B cell (primary cell): ENCODE results near the gene DMC1. TPM values are rescaled to one million over a fixed set of nuclear protein-coding genes. Genes with fewer than 3 reads are reported as not detected.

Experiments used
- ATAC-seq: fragments of 200-7000 bp; cut with Tn5 transposase; one replicate; pipeline ENCODE4 v1.10.0; 2021; ENCODE audit warnings: low read depth, mild to moderate bottlenecking, moderate number of reproducible peaks, moderate library complexity
- CTCF ChIA-PET: fragments of 350-600 bp; sonication (Branson Sonifier 250); formaldehyde crosslinking; loops from one replicate; lab custom pipeline; 2021; ENCODE audit warnings: antibody characterized with exemption, inconsistent platforms; lab: Charles Lee
- POLR2A ChIA-PET: fragments of 350-600 bp; sonication (Branson Sonifier 250); formaldehyde crosslinking; loops from one replicate; lab custom pipeline; 2021; ENCODE audit warnings: antibody characterized with exemption; lab: Charles Lee
- DNase-seq: peaks from one replicate; pipeline ENCODE4 v3.0.0; 2013
- H2AFZ ChIP-seq: 2 replicates; pipeline ENCODE4 v1.6.1; 2012; ENCODE audit warnings: mild to moderate bottlenecking, low read depth, low read length; ENCODE audit not compliant: insufficient read depth, poor library complexity, severe bottlenecking
- H3K27ac ChIP-seq, 2 donors: 1 replicate in 1 of 2; 2 replicates in 1 of 2; pipeline ENCODE4 v1.5.1; 2012 to 2013; ENCODE audit warnings: low read length in 2 of 2, mild to moderate bottlenecking in 2 of 2, moderate library complexity in 1 of 2
- H3K27me3 ChIP-seq, 4 experiments: fragments of 200-600 bp in 1 of 4; sonication (generic) in 1 of 4; replicated peaks in 1 of 4; 1 replicate in 2 of 4; 2 replicates in 2 of 4; pipeline versions ENCODE4 v1.6.1 to v1.7.0; 2013 to 2016; ENCODE audit warnings: low read length in 3 of 4, mild to moderate bottlenecking in 2 of 4, mixed read lengths in 1 of 4, moderate library complexity in 1 of 4; ENCODE audit not compliant: insufficient read depth in 4 of 4, control insufficient read depth in 3 of 4; ENCODE audit errors: control extremely low read depth in 1 of 4
- H3K36me3 ChIP-seq, 2 experiments: replicated peaks in 1 of 2; 1 replicate in 1 of 2; 2 replicates in 1 of 2; pipeline versions ENCODE4 v1.6.1 to v1.7.1; 2013; ENCODE audit warnings: low read length in 1 of 2; ENCODE audit not compliant: insufficient read depth in 2 of 2, control insufficient read depth in 1 of 2; ENCODE audit errors: control extremely low read depth in 1 of 2, extremely low read depth in 1 of 2
- H3K4me1 ChIP-seq, 2 donors: fragments of 200-600 bp in 1 of 2; sonication (generic) in 1 of 2; 1 replicate in 1 of 2; 2 replicates in 1 of 2; pipeline versions ENCODE4 v1.5.1 to v1.6.1; 2013 to 2017; ENCODE audit warnings: low read length in 2 of 2; ENCODE audit not compliant: control insufficient read depth in 2 of 2, insufficient read depth in 2 of 2
- H3K4me2 ChIP-seq: replicated peaks from 2 replicates; pipeline ENCODE3; 2012; ENCODE audit warnings: mild to moderate bottlenecking, low read depth, low read length; ENCODE audit not compliant: poor library complexity, severe bottlenecking
- H3K4me3 ChIP-seq, 5 experiments: fragments of 200-600 bp in 1 of 5; sonication (generic) in 1 of 5; 1 replicate in 3 of 5; 2 replicates in 2 of 5; pipeline versions ENCODE4 v1.5.1 to v1.7.0; 2011 to 2016; ENCODE audit warnings: low read length in 4 of 5, mild to moderate bottlenecking in 4 of 5, low read depth in 2 of 5, control low read depth in 1 of 5, moderate library complexity in 1 of 5; ENCODE audit not compliant: insufficient read depth in 1 of 5; ENCODE audit errors: control extremely low read depth in 1 of 5, extremely low read depth in 1 of 5
- H3K79me2 ChIP-seq: fragments of 200-600 bp; sonication (generic); one replicate; pipeline ENCODE4 v1.6.0; 2016; ENCODE audit warnings: low read length; ENCODE audit not compliant: control insufficient read depth, insufficient read depth
- H3K9ac ChIP-seq: fragments of 200-600 bp; sonication (generic); 2 replicates; pipeline ENCODE4 v1.6.1; 2017; ENCODE audit warnings: mild to moderate bottlenecking, low read length, moderate library complexity
- H3K9me3 ChIP-seq, 3 donors: one replicate each; pipeline versions ENCODE4 v1.6.1 to v1.7.1; 2013; ENCODE audit warnings: low read length in 2 of 3; ENCODE audit not compliant: control insufficient read depth in 2 of 3, insufficient read depth in 1 of 3; ENCODE audit errors: control extremely low read depth in 1 of 3
- H4K20me1 ChIP-seq: 2 replicates; pipeline ENCODE4 v1.6.0; 2012; ENCODE audit warnings: mild to moderate bottlenecking, low read length; ENCODE audit not compliant: insufficient read depth, control insufficient read depth, poor library complexity, severe bottlenecking
- H3K27ac Mint-ChIP-seq: one replicate; pipeline ENCODE4 v1.8.0; 2021; ENCODE audit warnings: mixed read lengths
- H3K27me3 Mint-ChIP-seq: one replicate; pipeline ENCODE4 v1.8.0; 2021; ENCODE audit warnings: mixed read lengths
- H3K4me1 Mint-ChIP-seq: one replicate; pipeline ENCODE4 v1.8.0; 2021; ENCODE audit warnings: mixed read lengths
- H3K4me3 Mint-ChIP-seq: one replicate; pipeline ENCODE4 v1.8.0; 2021; ENCODE audit warnings: mixed read lengths
- H3K9me3 Mint-ChIP-seq: one replicate; pipeline ENCODE4 v1.8.0; 2022; ENCODE audit warnings: mixed read lengths; ENCODE audit not compliant: insufficient read depth
- EZH2 ChIP-seq: IDR thresholded peaks from 2 replicates; pipeline ENCODE4 v1.6.1; 2012; ENCODE audit warnings: borderline replicate concordance, low read depth, mild to moderate bottlenecking, moderate library complexity, low read length; ENCODE audit not compliant: insufficient read depth, poor library complexity, severe bottlenecking
- WGBS: methylation state at CpG from one replicate; pipeline ENCODE4 v1.1.5; 2013; ENCODE audit warnings: missing lambda C conversion rate; ENCODE audit not compliant: insufficient coverage; 5-methylcytosine and 5-hydroxymethylcytosine counted together
- intact Hi-C: fragments of 100-400 bp; cut with micrococcal nuclease; formaldehyde crosslinking; loops from one replicate; pipeline ENCODE4 v1.10.0; 2022
- polyA plus RNA-seq: library from polyadenylated mRNA; depleted of rRNA; stranded (reverse); fragments of >200 nt; gene quantifications from 2 replicates; pipeline ENCODE4 v1.2.3, GENCODE V29; 2012
- total RNA-seq, 2 donors: library from RNA; stranded (reverse); fragments of 120-200 nt in 1 of 2; gene quantifications; 1 replicate in 1 of 2; 2 replicates in 1 of 2; pipeline versions ENCODE4 v1.2.3 to v1.2.4, GENCODE V29; 2013 to 2022
- TF ChIP-seq, protein P1 (sequence below): fragments of 200-600 bp; IDR thresholded peaks from one replicate; pipeline ENCODE4 v1.8.0; 2022; ENCODE audit warnings: antibody characterized with exemption, mild to moderate bottlenecking

Gene DMC1
- total and polyA plus RNA-seq, 2 donors (not counting 1 experiment from before 2014, with no cell fraction given) = 0.64 TPM; not detected in 1

DNA sequence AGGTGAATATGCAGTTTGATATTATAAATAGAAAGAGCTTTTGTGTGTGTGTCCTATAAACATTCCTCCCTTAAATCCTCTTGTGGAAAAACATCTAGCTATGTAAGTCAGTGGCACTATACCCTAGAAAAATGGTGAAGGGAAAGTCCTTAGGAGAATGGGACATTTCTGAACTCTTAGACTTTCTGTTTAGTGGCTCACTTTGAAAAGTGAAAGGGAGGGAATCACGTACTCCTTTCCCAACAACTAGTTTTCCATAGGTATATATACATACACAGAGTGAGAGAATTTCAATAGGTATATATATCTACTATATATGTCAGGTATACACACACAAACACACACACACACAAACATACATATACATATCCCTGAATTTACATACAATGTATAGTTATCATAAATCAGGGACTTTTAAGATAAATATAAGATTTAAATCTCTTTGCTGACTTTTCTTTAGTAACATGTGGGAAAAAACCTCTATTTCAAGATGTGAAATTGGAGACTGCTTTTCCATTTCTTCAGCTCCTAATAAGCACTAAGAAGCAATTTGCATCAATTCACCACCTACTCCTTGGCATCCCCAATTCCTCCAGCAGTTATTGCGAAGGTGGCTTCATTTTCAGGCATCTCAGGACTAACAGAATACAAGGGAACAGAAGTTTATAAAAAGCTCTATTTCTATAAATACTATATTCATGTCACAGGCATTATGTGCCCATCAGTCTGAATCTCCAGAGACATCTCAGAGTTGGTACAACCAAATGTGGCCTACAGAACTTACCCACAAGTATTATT, 50.3 kb downstream of the DMC1 start:
- H3K9ac ChIP-seq = no peak overlapping the region
- ATAC-seq = no peak
- no peak overlapping the region for H3K4me3 Mint-ChIP-seq
- ChIA-PET POLR2A (no interaction called here), CTCF (interaction anchor here (1.1 kb wide), 1 partner anchor 17 kb away, joined by 4 read pairs; no protein-coding TSS in a partner anchor)
- no peak overlapping the region for H3K27ac ChIP-seq
- no peaks in the 10 kb centered on the region for H3K27me3 Mint-ChIP-seq
- H3K4me2 ChIP-seq = no peak overlapping the region
- H3K36me3 ChIP-seq = no peaks in the 10 kb centered on the region
- no CpG with 5 or more reads among the region's 2 CpGs for WGBS
- peaks cover 3% of the 10 kb centered on the region for H3K4me1 Mint-ChIP-seq
- no peaks in the 10 kb centered on the region for H3K9me3 ChIP-seq
- H3K4me1 ChIP-seq = peaks cover 0 to 4% of the 10 kb centered on the region in 2 donors
- TF ChIP-seq EZH2 = no peak
- TF ChIP-seq, protein P1, sequence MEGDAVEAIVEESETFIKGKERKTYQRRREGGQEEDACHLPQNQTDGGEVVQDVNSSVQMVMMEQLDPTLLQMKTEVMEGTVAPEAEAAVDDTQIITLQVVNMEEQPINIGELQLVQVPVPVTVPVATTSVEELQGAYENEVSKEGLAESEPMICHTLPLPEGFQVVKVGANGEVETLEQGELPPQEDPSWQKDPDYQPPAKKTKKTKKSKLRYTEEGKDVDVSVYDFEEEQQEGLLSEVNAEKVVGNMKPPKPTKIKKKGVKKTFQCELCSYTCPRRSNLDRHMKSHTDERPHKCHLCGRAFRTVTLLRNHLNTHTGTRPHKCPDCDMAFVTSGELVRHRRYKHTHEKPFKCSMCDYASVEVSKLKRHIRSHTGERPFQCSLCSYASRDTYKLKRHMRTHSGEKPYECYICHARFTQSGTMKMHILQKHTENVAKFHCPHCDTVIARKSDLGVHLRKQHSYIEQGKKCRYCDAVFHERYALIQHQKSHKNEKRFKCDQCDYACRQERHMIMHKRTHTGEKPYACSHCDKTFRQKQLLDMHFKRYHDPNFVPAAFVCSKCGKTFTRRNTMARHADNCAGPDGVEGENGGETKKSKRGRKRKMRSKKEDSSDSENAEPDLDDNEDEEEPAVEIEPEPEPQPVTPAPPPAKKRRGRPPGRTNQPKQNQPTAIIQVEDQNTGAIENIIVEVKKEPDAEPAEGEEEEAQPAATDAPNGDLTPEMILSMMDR = no peak
- H3K27ac Mint-ChIP-seq = no peak overlapping the region
- no peaks in the 10 kb centered on the region for H3K9me3 Mint-ChIP-seq
- intact Hi-C loops = no loop called here
- H3K27me3 ChIP-seq = no peaks in the 10 kb centered on the region
- H4K20me1 ChIP-seq = no peaks in the 10 kb centered on the region
- DNase-seq = no peak
- no peaks in the 10 kb centered on the region for H3K79me2 ChIP-seq
- no peak overlapping the region for H2AFZ ChIP-seq
- H3K4me3 ChIP-seq = no peak overlapping the region

- 100% methylated on average over 2 of the region's 4 CpGs for WGBS
- H3K4me3 Mint-ChIP-seq = no peak overlapping the region
- H3K27ac Mint-ChIP-seq = no peak overlapping the region
- Histone ChIP-seq H4K20me1 (no peaks in the 10 kb centered on the region), H2AFZ (no peak overlapping the region), H3K9ac (no peak overlapping the region), H3K4me1 (no peaks in the 10 kb centered on the region), H3K36me3 (no peaks in the 10 kb centered on the region), H3K27me3 (no peaks in the 10 kb centered on the region), H3K9me3 (no peaks in the 10 kb centered on the region), H3K27ac (no peak overlapping the region), H3K79me2 (no peaks in the 10 kb centered on the region), H3K4me3 (no peak overlapping the region), H3K4me2 (no peak overlapping the region)
- intact Hi-C loops = no loop called here
- no peak for ATAC-seq
- CTCF ChIA-PET = interaction anchor here (0.7 to 1.1 kb wide), 2 partner anchors 11 to 18 kb away, joined by 4 read pairs; no protein-coding TSS in a partner anchor
- DNase-seq = no peak
- no peaks in the 10 kb centered on the region for H3K27me3 Mint-ChIP-seq
- TF ChIP-seq, protein P1 = no peak
- TF ChIP-seq EZH2 = no peak
- no peaks in the 10 kb centered on the region for H3K9me3 Mint-ChIP-seq
- no peaks in the 10 kb centered on the region for H3K4me1 Mint-ChIP-seq
- POLR2A ChIA-PET = no interaction called here
Measured at GRCh38 chr22:38518620-38519019, 51.4 kb downstream of the DMC1 start.
